Mucosa of descending colon (tissue), 3 donors: ENCODE measurements around the gene GAB3. TPM values are rescaled to one million over a fixed set of nuclear protein-coding genes. Genes with fewer than 3 reads are reported as not detected.
"Not testable (repeated sequence)": the region's sequence is repeated elsewhere in the genome, so short reads cannot be mapped to it uniquely, and the experiment has no call there.

Source experiments
- ATAC-seq: fragments of 200-7000 bp; cut with Tn5 transposase; one replicate; pipeline ENCODE4 v1.9.1; 2020; ENCODE audit warnings: mild to moderate bottlenecking, moderate library complexity
- DNase-seq, 3 donors: peaks; one replicate each; pipeline ENCODE4 v3.0.0-alpha.2; 2020
- H3K36me3 ChIP-seq: fragments of 200-600 bp; one replicate; pipeline ENCODE4 v1.8.0; 2021; ENCODE audit warnings: low read depth, mild to moderate bottlenecking
- H3K4me1 ChIP-seq: fragments of 200-600 bp; one replicate; pipeline ENCODE4 v1.8.0; 2021; ENCODE audit warnings: low read depth, mild to moderate bottlenecking
- H3K4me3 ChIP-seq: fragments of 200-600 bp; one replicate; pipeline ENCODE4 v1.8.0; 2021; ENCODE audit warnings: mild to moderate bottlenecking
- H3K9me3 ChIP-seq: fragments of 200-600 bp; one replicate; pipeline ENCODE4 v1.8.0; 2021; ENCODE audit warnings: mild to moderate bottlenecking
- CTCF ChIP-seq: fragments of 200-600 bp; IDR thresholded peaks from one replicate; pipeline ENCODE4 v1.8.0; 2022; ENCODE audit warnings: antibody characterized with exemption, mild to moderate bottlenecking
- intact Hi-C, 2 donors: fragments of 100-400 bp; cut with DNase I in 1 of 2; cut with micrococcal nuclease in 1 of 2; formaldehyde crosslinking; loops; one replicate each; pipeline versions ENCODE4 v1.11.0 to v1.11.1; 2022; cut with DNase I, micrococcal nuclease
- total RNA-seq, 3 donors: library from RNA; stranded (reverse); fragmentation: NEBNext Ultra II Directional in 2 of 3; extraction: Animal tissue kit (Norgen Biotek cat#: 25700) in 2 of 3; gene quantifications; one replicate each; pipeline versions ENCODE4 v1.2.1 to v1.2.4, GENCODE V29; 2021 to 2023
- donor health status: DM: no; HTN: no; CAD: no; lungs with moderate emphysema.
- donor health status: DM: no; HTN: no; CAD: no.
- donor health status: DM: no; HTN: yes; CAD: no.

Gene GAB3
- total RNA-seq, 3 donors from 2014 or later, result 1.3 to 3.4 (median 2.5) TPM

DNA sequence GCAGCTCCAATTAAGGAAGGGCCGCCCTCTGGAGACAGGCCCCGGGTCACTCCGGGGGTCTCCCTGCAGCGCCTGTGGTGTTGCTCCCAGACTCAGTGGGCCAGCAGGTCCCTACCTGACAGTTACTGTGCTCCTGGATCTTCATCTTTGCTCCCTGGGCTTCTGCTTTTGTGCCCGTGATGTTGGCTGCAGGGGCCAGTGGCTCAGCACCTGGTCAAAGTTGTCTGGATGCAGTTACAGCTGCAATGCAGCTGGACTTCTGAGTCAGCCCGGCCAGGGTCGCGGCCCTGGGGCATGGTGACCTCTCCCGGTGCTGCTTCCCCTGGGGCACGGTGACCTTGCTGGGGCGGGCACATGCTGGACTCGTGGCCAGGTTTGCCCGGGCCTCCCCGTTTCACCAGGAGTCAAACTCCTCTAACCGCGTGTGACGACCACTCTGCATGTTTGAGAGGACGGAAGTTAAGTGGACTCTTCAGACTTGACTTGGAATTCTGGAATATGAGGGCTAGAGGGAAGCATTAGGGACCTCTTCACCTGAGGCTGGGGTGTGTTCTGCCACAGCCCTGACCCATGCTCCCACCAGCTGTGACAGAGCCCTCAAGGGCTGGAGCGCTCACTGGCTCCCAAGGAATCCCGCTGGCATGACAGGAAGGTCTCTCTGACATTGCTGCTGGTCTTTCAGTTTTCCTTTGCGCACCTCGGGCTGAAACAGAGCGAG is 101.2 kb downstream of the GAB3 start:
- ATAC-seq (no peak), DNase-seq (no peak)
- intact Hi-C loops, result no loop called here
- H3K36me3 ChIP-seq, result no peaks in the 10 kb centered on the region
- no peaks in the 10 kb centered on the region for H3K9me3 ChIP-seq
- TF ChIP-seq CTCF, result no peak
- H3K4me1 ChIP-seq, result no peaks in the 10 kb centered on the region
- no peak overlapping the region for H3K4me3 ChIP-seq

GRCh38 chrX:154648931-154649330 is 101.9 kb downstream of the GAB3 start:
- no peak for TF ChIP-seq CTCF
- Histone ChIP-seq H3K4me1 (no peaks in the 10 kb centered on the region), H3K36me3 (no peaks in the 10 kb centered on the region), H3K9me3 (no peaks in the 10 kb centered on the region), H3K4me3 (no peak overlapping the region)
- DNase-seq (no peak), ATAC-seq (no peak)
- intact Hi-C loops, result no loop called here

DNA sequence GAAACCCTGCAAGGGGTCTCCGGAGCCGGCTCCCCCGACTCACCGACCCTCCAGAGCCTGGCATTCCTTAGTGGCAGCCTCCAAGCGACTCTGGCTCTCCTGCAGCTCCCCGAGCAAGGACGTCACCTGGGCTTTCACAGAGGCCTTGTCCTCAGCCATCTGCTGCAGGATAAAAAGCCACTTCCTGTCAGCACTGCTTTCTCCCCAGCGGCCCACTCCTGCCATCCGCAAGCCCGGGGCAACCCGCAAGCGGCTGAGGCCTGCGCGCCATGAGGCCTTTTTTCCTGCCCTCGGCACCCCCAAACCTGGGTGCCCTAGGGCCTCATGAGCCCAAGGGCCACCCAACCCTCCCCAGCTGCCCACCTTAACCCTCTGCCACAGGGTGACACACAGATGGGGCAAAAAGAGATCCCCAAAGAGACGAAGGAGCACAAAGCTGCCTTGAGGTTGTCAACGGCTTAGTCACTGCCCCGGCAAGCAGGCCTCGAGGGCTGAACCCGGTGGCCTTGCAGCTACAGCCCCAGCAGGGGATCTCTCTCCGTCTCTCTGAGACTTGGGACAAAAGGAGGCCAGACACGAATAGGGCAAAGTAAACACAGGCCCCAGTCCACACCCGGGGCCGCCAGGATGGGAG is 105.0 kb downstream of the GAB3 start:
- H3K4me1 ChIP-seq, H3K4me3 ChIP-seq, intact Hi-C loops, H3K36me3 ChIP-seq, H3K9me3 ChIP-seq, DNase-seq: not testable (repeated sequence)
- peak; percentile 15 for ATAC-seq

DNA sequence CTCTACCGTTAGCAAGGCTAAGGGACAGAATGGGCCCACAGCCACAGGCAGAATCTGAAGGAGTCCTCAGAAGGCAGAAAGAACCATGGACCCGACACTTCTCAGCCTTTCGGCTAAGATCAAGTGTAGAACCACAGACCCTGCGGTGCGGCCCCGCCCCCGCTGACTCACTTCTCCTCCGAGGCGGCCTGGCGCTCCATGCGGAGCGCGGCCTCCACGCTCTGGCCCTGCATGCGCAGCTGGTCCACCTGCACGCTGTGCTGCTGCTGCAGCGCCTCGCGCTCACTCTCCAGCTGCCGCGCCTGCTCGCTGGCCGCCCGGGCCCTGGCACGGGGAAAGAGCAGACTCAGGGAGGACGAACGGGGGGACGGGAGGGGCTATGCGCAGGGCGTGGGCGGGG is 107.2 kb downstream of the GAB3 start:
- intact Hi-C loops, H3K36me3 ChIP-seq, H3K4me3 ChIP-seq, H3K9me3 ChIP-seq, H3K4me1 ChIP-seq, DNase-seq, ATAC-seq: not testable (repeated sequence)

- ATAC-seq, H3K4me1 ChIP-seq, DNase-seq, intact Hi-C loops, H3K4me3 ChIP-seq, H3K36me3 ChIP-seq, H3K9me3 ChIP-seq: not testable (repeated sequence)
Measured at GRCh38 chrX:154641740-154642139, 109.1 kb downstream of the GAB3 start.

- H3K9me3 ChIP-seq, H3K4me1 ChIP-seq, intact Hi-C loops, H3K4me3 ChIP-seq, ATAC-seq, DNase-seq, H3K36me3 ChIP-seq: not testable (repeated sequence)
Measured at GRCh38 chrX:154633661-154634060, 117.2 kb downstream of the GAB3 start.

DNA sequence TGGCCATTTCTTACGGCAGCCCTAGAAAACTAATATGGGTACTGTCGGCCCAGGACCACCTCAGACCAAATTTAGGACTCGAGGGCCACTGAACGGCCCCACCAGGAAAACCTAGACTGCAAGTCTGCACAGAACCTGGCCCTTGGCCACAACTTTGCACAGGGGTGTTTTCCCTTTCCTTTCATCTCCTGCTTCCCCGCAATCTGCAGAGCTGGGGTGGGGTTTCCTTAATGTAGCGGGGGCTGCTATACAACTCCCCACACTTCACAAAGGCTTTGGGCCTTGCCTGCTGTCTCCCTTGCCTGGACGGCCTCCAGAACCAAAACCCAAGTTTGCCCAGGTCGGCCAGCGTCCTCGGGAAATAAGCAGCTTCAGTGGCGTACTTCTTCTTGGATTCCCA is 119.9 kb downstream of the GAB3 start:
- H3K36me3 ChIP-seq, H3K9me3 ChIP-seq, H3K4me1 ChIP-seq, intact Hi-C loops, H3K4me3 ChIP-seq, ATAC-seq, DNase-seq: not testable (repeated sequence)

DNA sequence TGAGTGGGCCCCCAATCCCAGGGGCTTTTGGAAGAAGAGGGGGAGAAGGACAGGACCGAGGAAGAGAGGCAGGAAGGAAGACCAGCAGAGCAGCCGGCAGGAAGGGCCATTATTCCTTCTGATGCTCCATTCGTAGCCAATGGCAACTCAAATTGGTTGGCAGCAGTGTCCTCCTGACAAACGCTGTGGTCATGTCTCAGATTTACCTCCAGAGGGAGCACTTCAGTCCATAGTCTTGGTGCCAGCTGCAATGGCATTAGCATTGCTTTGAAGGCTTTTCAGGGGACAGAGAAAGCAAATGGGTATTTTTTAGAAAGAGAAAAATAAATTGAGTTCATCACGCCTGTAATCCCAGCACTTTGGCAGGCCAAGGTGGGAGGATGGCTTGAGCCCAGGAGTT is 121.9 kb downstream of the GAB3 start:
- H3K9me3 ChIP-seq, H3K4me3 ChIP-seq, H3K36me3 ChIP-seq, intact Hi-C loops, H3K4me1 ChIP-seq, DNase-seq: not testable (repeated sequence)
- peak; percentile 67 for ATAC-seq

Other genes with a start within 250 kb of the GAB3 start
- gene FAM3A, start 234.8 kb downstream of the GAB3 start, total RNA-seq, result 10 to 100 TPM; 52.5 to 75.6 (median 64.8) TPM
- 10 to 100 TPM; 28.0 to 34.4 (median 33.9) TPM for gene G6PD, start 204.2 kb downstream of the GAB3 start, total RNA-seq
- 10 to 100 TPM; 26.7 to 36.3 (median 30.3) TPM for gene IKBKG, start 203.5 kb downstream of the GAB3 start, total RNA-seq
- not detected for gene CTAG1A, start 165.9 kb downstream of the GAB3 start, total RNA-seq
- not detected for gene CTAG1B, start 131.8 kb downstream of the GAB3 start, total RNA-seq
- gene CTAG2, start 97.5 kb downstream of the GAB3 start, total RNA-seq, result not detected
- 10 to 100 TPM; 29.4 to 36.0 (median 31.7) TPM for gene DKC1, start 11.8 kb upstream of the GAB3 start, total RNA-seq
- 10 to 100 TPM; 28.9 to 38.5 (median 37.3) TPM for gene MPP1, start 54.4 kb upstream of the GAB3 start, total RNA-seq
- not detected for gene SMIM9, start 83.6 kb upstream of the GAB3 start, total RNA-seq
- 10 to 100 TPM; 27.8 to 45.8 (median 31.2) TPM for gene F8A1, start 135.3 kb upstream of the GAB3 start, total RNA-seq